HG03159 (cell line): Measurements from ENCODE around the gene FAM13A.
"Not testable (repeated sequence)": the region's sequence is repeated elsewhere in the genome, so short reads cannot be mapped to it uniquely, and the experiment has no call there.

ENCODE experiments used
- ATAC-seq: cut with Tn5 transposase; IDR thresholded peaks from one replicate; pipeline ENCODE4 v1.9.1; 2021; ENCODE audit warnings: mild to moderate bottlenecking, moderate library complexity; ENCODE audit not compliant: unreplicated experiment

Gene FAM13A

DNA sequence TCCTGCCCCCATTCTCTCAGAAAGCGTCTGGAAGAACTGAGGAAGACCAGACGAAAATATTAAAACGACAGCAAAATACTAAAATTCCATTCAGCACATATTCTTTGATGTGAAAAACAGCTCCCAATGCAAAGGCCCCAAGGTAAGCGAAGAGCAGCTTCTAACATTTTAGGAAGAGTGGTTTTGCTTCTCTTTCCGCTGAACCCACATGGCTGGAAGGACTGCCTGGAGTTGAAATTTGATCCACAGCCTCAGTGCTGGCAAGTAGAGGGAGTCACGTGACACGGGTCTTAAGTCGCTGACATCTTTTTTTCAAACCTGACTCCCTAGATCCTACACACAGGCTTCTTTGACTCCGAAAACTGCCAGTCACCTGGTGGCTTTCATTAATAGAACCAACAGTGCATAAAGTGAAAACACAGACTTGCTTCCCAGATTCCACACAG is at the start of gene FAM13A:
FAM13A (minus strand) TSS at position 233 of the 446 bp plus-strand sequence; CDS start at position 12, 221 bp downstream.
- ATAC-seq, result no peak

GRCh38 chr4:89105726-89106125 is 48.7 kb upstream of the FAM13A start:
- no peak for ATAC-seq

GRCh38 chr4:89101256-89102161 is 44.5 kb upstream of the FAM13A start:
- ATAC-seq, result peak; percentile 94

GRCh38 chr4:89100853-89101252 is 43.9 kb upstream of the FAM13A start:
- ATAC-seq, result peak; percentile 7

DNA sequence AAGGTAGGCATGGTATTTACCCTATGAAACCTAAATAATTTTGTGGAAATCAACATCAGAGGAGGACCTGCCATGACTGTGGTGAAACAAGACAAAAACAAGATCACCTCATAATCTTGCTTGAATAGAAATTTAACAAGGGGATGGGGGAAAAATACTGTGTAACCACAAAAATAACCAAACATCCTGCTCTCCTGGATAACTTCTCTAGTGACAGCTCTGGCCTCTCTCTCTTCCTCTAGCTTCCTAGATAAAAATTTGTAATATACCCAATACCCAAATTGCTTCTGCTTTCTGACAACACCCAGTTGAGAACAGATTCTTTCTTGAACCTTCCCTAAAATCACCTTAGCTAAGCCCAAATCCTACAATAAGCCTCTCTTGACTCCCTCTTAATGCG is 42.5 kb upstream of the FAM13A start:
- ATAC-seq, result no peak

DNA sequence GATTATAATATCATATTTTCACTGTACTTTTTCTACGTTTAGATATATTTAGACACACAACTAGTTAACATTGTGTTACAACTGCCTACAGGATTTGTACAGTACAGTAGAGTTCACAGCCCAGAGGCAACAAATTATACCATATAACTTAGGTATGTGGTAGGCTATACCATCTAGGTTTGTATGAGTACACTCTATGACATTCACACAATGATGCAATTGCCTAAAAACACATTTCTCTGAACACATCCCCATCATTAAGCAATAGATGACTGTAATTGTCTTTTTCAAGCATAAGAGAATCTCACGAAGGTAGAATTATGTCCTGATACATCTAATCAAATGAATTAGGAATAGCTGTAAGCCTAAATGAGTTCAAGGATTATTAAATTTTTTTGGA is 42.0 kb upstream of the FAM13A start:
- ATAC-seq, result no peak

DNA sequence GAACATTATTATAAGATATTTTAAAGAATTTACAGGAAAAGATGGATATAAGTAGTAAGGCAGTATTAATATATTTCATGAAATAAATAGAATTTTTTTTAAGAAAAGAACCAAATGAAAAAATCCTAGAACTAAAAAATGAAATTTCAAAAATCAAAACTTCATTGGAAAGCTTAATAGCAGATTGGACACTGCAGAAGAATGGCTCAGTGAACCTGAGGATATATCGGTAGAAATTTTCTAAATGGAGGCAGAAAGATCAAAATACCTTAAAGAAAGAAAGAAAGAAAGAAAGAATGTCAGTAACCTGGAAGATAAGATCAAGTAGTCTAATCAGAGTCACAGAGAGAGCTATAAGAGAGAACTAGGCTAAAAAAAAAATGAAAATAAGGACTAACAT is 21.3 kb upstream of the FAM13A start:
- ATAC-seq, result no peak

- ATAC-seq, result no peak
These were observed 20.8 kb upstream of the FAM13A start for GRCh38 chr4:89077761-89078160.

GRCh38 chr4:89072921-89073320 is 15.9 kb upstream of the FAM13A start:
- ATAC-seq, result no peak

- ATAC-seq, result no peak
These were observed 14.3 kb upstream of the FAM13A start for GRCh38 chr4:89071311-89071710.

GRCh38 chr4:89070041-89070440 is 13.1 kb upstream of the FAM13A start:
- ATAC-seq, result peak; percentile 62

GRCh38 chr4:89069481-89069880 is 12.5 kb upstream of the FAM13A start:
- ATAC-seq, result peak; percentile 81

GRCh38 chr4:89067417-89067816 is 10.4 kb upstream of the FAM13A start:
- no peak for ATAC-seq

- ATAC-seq, result no peak
These were observed 7.9 kb upstream of the FAM13A start for GRCh38 chr4:89064848-89065247.

- not testable (repeated sequence) for ATAC-seq
These were observed 859 bp upstream of the FAM13A start for GRCh38 chr4:89057844-89058243.

- no peak for ATAC-seq
These were observed 563 bp downstream of the FAM13A start for GRCh38 chr4:89056292-89056952.

DNA sequence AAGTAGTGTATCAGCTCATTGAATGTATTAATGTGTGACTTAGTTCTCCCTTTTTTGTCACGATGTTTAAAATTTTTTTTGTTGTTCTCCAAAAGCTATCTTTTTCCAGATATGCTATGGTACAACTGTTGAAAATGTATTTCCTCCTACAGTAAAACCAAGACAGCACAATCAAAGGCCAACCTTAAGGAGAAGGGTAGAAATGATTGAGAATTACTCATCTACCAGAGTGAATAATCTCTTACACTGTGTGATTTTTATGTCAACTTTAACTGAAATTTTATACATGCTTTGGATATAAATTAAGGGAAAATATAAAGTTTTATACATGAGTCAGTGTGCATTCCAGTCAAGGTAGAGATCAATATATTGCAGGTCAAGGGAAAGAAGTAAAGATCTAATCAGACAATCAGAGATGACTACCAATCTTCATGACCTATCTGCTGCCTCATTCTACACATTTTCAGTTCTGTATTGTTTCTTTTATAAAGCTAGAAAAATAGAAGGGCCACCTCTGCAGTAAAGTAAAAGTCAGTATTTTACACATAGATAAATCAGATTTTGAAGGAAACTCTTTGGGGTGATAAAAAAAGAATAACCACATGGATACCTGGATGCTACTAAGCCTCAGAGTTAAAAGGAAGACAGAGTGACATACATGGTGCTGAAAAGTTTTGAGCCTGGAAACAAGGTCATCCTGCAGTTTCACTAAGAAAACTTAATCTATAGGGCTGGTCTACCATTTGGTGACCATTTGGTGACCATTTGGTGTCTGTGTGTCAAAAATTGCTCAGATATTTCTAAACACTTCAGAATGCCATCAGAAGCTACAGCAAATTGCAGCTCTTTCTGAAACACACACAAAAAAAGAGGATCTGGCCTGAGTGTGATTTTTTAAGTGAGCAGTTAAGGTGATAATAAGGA is 1.6 kb downstream of the FAM13A start:
- ATAC-seq, result no peak

DNA sequence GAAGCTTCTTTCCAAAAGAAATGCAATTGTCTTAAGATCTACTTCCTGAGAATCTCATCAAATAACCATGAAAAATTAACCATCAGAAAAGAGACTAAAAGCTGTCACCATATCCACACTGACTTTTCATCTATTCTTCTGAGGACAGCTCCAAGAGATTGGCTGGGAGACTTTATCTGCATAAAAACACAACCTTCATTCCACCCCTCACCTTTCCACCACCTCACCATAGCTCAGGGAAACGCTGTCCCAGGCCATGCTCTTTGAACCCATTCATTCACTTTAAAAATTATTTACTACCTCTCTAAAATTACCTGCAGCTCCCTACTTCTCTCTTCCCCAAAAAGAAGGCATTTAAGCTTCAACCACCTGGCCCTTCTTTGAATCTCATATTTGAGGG is 2.4 kb downstream of the FAM13A start:
- ATAC-seq, result no peak

DNA sequence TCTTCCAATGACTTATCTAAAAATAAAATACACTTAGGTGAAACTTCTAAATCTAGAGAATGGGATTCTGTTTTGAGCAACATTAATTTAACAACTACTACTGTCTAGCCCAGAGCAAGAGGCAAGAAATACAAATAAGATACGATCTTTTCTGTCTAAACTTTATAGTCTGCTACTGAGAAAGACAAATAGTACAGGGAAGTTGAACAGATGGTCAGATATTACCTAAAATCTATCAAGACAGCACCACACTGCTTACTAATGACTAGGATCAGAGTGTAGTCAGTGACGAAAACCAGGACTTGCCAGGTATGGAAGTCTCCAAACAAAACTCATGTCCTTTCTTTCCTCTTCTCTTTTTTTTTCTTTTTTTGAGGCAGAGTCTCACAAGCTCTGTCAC is 7.1 kb downstream of the FAM13A start:
- ATAC-seq, result no peak

DNA sequence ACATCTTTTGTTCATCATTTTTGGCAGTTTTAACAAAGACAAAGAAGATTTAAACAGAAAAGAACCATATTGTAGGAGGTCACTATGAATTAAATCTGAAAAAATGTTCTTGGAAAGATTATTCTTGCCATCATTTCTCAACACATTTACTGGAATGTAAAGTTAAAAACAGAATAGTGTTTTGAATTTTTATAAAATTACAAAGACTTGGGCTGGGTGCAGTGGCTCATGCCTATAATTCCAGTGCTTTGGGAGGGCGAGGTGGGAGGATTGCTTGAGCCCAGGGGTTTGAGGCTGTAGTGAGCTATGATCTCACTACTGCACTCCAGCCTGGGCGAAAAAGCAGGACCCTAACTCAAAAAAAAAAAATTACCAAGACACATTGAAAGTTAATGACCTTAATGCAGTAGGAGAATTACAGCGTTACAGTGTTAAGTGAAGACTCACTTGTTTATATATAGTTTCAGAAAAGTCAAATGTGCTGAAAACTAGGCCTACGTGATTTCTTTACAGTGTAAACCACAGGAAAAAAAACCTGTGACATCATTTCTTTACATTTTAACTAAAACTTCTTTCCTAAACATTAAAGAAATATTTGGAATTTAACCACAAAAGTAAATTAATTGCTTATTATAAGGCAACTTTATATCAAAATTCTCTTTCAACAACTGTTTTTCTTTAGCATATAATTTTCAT is 7.9 kb downstream of the FAM13A start:
- ATAC-seq, result no peak
